ENCODE measurements around the gene AKAP9. TPM values are rescaled to one million over a fixed set of nuclear protein-coding genes. Genes with fewer than 3 reads are reported as not detected.

The AKAP9 gene
- total RNA-seq, 1 donor from 2014 or later: 66.9 TPM

GRCh38 chr7:92131093-92131492 lies 190.4 kb downstream of the AKAP9 start:
- H3K4me3 Mint-ChIP-seq (ENCODE audit: unreplicated experiment): peak overlapping the region; percentile 84
- no peak for DNase-seq
- H3K36me3 Mint-ChIP-seq (ENCODE audit: unreplicated experiment): no peaks in the 10 kb centered on the region
- no peak overlapping the region for H3K27ac Mint-ChIP-seq (ENCODE audit: unreplicated experiment)
- no peak for TF ChIP-seq CTCF (IDR thresholded peaks at IDR 0.05; ENCODE audit: partially characterized antibody, unreplicated experiment)
- peaks cover 16% of the 10 kb centered on the region for H3K27me3 Mint-ChIP-seq (ENCODE audit: unreplicated experiment)
- peaks cover 23% of the 10 kb centered on the region for H3K4me1 Mint-ChIP-seq (ENCODE audit: low read depth, unreplicated experiment)
- peaks cover 18% of the 10 kb centered on the region for H3K9me3 Mint-ChIP-seq (ENCODE audit: unreplicated experiment)

- no peak for TF ChIP-seq CTCF (IDR thresholded peaks at IDR 0.05; ENCODE audit: partially characterized antibody, unreplicated experiment)
- peaks cover 16% of the 10 kb centered on the region for H3K27me3 Mint-ChIP-seq (ENCODE audit: unreplicated experiment)
- H3K36me3 Mint-ChIP-seq (ENCODE audit: unreplicated experiment): no peaks in the 10 kb centered on the region
- DNase-seq: no peak
- H3K4me1 Mint-ChIP-seq (ENCODE audit: low read depth, unreplicated experiment): peaks cover 23% of the 10 kb centered on the region
- peak overlapping the region; percentile 84 for H3K4me3 Mint-ChIP-seq (ENCODE audit: unreplicated experiment)
- H3K27ac Mint-ChIP-seq (ENCODE audit: unreplicated experiment): no peak overlapping the region
- H3K9me3 Mint-ChIP-seq (ENCODE audit: unreplicated experiment): peaks cover 18% of the 10 kb centered on the region
These were observed 191.2 kb downstream of the AKAP9 start for GRCh38 chr7:92131764-92132330.

GRCh38 chr7:92133133-92133736 lies 192.6 kb downstream of the AKAP9 start:
- DNase-seq: no peak
- peak overlapping the region; percentile 100 for H3K27ac Mint-ChIP-seq (ENCODE audit: unreplicated experiment)
- peaks cover 16% of the 10 kb centered on the region for H3K27me3 Mint-ChIP-seq (ENCODE audit: unreplicated experiment)
- peaks cover 23% of the 10 kb centered on the region for H3K4me1 Mint-ChIP-seq (ENCODE audit: low read depth, unreplicated experiment)
- H3K4me3 Mint-ChIP-seq (ENCODE audit: unreplicated experiment): peak overlapping the region; percentile 97
- no peak for TF ChIP-seq CTCF (IDR thresholded peaks at IDR 0.05; ENCODE audit: partially characterized antibody, unreplicated experiment)
- H3K9me3 Mint-ChIP-seq (ENCODE audit: unreplicated experiment): peaks cover 18% of the 10 kb centered on the region
- H3K36me3 Mint-ChIP-seq (ENCODE audit: unreplicated experiment): no peaks in the 10 kb centered on the region

- TF ChIP-seq CTCF (IDR thresholded peaks at IDR 0.05; ENCODE audit: partially characterized antibody, unreplicated experiment): peak; percentile 98
- H3K4me3 Mint-ChIP-seq (ENCODE audit: unreplicated experiment): peak overlapping the region; percentile 97
- H3K36me3 Mint-ChIP-seq (ENCODE audit: unreplicated experiment): no peaks in the 10 kb centered on the region
- peaks cover 16% of the 10 kb centered on the region for H3K27me3 Mint-ChIP-seq (ENCODE audit: unreplicated experiment)
- peak overlapping the region; percentile 100 for H3K27ac Mint-ChIP-seq (ENCODE audit: unreplicated experiment)
- peaks cover 23% of the 10 kb centered on the region for H3K4me1 Mint-ChIP-seq (ENCODE audit: low read depth, unreplicated experiment)
- peak; percentile 98 for DNase-seq
- H3K9me3 Mint-ChIP-seq (ENCODE audit: unreplicated experiment): peaks cover 18% of the 10 kb centered on the region
These were observed 193.1 kb downstream of the AKAP9 start for GRCh38 chr7:92133737-92134270.
